Colonic mucosa (tissue), 4 donors: ENCODE results near the gene RNF8. TPM values are rescaled to one million over a fixed set of nuclear protein-coding genes. Genes with fewer than 3 reads are reported as not detected.
"Not testable (repeated sequence)": the region's sequence is repeated elsewhere in the genome, so short reads cannot be mapped to it uniquely, and the experiment has no call there.

Experiments used
- DNase-seq: peaks from one replicate; pipeline ENCODE4 v3.0.0-alpha.2; 2020
- H3K27ac ChIP-seq: fragments of 200-600 bp; one replicate; pipeline ENCODE4 v1.8.0; 2021
- H3K27me3 ChIP-seq: fragments of 200-600 bp; one replicate; pipeline ENCODE4 v1.8.0; 2021
- H3K36me3 ChIP-seq: fragments of 200-600 bp; one replicate; pipeline ENCODE4 v1.8.0; 2021
- H3K4me1 ChIP-seq: fragments of 200-600 bp; one replicate; pipeline ENCODE4 v1.8.0; 2021; ENCODE audit warnings: mild to moderate bottlenecking
- H3K4me3 ChIP-seq: fragments of 200-600 bp; one replicate; pipeline ENCODE4 v1.8.0; 2021
- H3K9ac ChIP-seq, 2 donors: one replicate each; pipeline ENCODE4 v1.7.0; 2013; ENCODE audit warnings: control low read depth in 2 of 2, low read depth in 2 of 2, low read length in 2 of 2
- H3K9me3 ChIP-seq: fragments of 200-600 bp; one replicate; pipeline ENCODE4 v1.8.0; 2021
- CTCF ChIP-seq: fragments of 200-600 bp; IDR thresholded peaks from one replicate; pipeline ENCODE4 v1.8.0; 2022; ENCODE audit warnings: antibody characterized with exemption, mild to moderate bottlenecking
- intact Hi-C: fragments of 100-400 bp; cut with DNase I; formaldehyde crosslinking; loops from one replicate; pipeline ENCODE4 v1.14.1; 2022
- total RNA-seq, 2 donors: library from RNA; stranded (reverse); fragmentation: NEBNext Ultra II Directional in 1 of 2; extraction: Animal tissue kit (Norgen Biotek cat#: 25700) in 1 of 2; gene quantifications; one replicate each; pipeline ENCODE4 v1.2.1, GENCODE V29; 2021
- donor health status: healthy.
- donor health status: DM: no; HTN: no; CAD: no.
- donor health status: DM: no; HTN: no; CAD: no.

Gene RNF8
- total RNA-seq: 10 to 100 TPM; 12.2 to 17.3 TPM

GRCh38 chr6:37353761-37354525 is at the start of gene RNF8:
Gene RNF8, plus strand, starts transcription at chr6:37353983. Its CDS starts 182 bp downstream, at chr6:37354165.
- peak; percentile 96 for DNase-seq
- no peak for TF ChIP-seq CTCF
- peak within 1 kb of the TSS; percentile 89 for H3K4me3 ChIP-seq
- no peaks in the 10 kb centered on the region for H3K36me3 ChIP-seq
- H3K9ac ChIP-seq: peak within 1 kb of the TSS; percentile 79 to 92
- H3K27ac ChIP-seq: no peak within 1 kb of the TSS
- no peaks in the 10 kb centered on the region for H3K27me3 ChIP-seq
- intact Hi-C loops: no loop called here
- no peaks in the 10 kb centered on the region for H3K9me3 ChIP-seq
- H3K4me1 ChIP-seq: peaks cover 10% of the 10 kb centered on the region

- Histone ChIP-seq H3K36me3 (no peaks in the 10 kb centered on the region), H3K9ac (no peak overlapping the region), H3K9me3 (no peaks in the 10 kb centered on the region), H3K27me3 (no peaks in the 10 kb centered on the region), H3K4me1 (no peaks in the 10 kb centered on the region), H3K27ac (no peak overlapping the region), H3K4me3 (no peak overlapping the region)
- DNase-seq: no peak
- no peak for TF ChIP-seq CTCF
- intact Hi-C loops: no loop called here
Observed at GRCh38 chr6:37304766-37305165, 49.0 kb upstream of the RNF8 start.

DNA sequence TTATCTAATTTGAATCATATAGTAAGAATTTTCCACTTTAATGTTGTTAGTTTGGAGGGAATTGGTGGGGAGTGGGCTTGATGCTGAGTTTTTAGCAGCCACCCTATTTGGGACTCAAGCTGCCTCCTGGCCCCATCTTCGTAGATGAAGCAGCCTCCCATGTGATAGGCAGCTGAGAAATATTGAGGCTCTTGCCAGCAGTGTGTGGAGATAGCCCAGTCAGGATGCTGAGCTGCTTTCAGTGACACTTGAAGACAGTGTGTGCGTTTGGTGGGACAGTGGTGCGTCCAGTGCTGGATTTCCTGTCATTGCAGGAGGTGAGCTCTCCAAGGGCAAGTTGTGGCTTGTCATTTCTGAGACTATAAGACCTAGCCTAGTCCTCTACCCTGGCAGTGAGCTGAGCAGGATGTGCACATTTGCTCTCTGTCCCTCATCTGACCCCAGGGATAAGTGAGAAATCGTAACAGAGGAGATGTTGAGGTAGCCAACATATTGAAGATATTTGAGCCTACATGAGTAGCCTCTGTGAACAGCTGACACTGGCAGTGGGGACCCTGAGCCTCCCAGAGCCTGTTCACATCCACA is 47.9 kb upstream of the RNF8 start:
- TF ChIP-seq CTCF: no peak
- intact Hi-C loops: no loop called here

DNA sequence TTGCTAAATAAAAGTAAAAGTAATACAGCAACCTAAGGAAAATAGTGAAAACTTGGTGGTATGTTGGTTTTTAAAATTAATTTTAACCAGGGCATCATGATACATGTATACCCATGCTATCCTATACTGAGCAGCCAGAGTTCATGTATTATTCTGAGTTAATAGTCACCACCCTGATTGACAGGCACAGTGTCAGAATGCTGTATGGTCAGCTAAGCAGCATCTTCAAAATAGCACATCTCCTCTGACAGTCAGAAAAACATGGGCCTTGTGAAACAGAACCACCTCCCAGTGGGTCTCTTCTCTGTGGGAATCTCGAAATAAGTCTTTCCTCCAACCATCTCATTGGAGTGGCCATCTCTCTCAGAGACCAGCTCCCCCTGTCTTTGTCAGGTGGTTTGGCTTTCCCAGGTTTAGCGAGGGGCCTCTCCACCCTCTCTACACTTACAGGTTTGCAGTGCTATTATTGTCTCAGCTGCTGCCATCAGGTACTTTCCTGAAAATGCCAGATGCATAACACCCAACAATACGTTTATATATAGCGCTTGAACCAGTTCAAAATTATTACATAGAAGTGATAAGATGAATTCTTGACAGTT is 47.1 kb upstream of the RNF8 start:
- Histone ChIP-seq H3K27me3 (no peaks in the 10 kb centered on the region), H3K9ac (no peak overlapping the region), H3K4me1 (no peaks in the 10 kb centered on the region), H3K9me3 (no peaks in the 10 kb centered on the region), H3K4me3 (no peak overlapping the region), H3K36me3 (no peaks in the 10 kb centered on the region), H3K27ac (no peak overlapping the region)
- no peak for TF ChIP-seq CTCF
- DNase-seq: no peak
- intact Hi-C loops: no loop called here

More for the DNA sequence above, 47.9 kb upstream of the RNF8 start:
- H3K9me3 ChIP-seq: no peaks in the 10 kb centered on the region
- no peaks in the 10 kb centered on the region for H3K4me1 ChIP-seq
- DNase-seq: no peak
- no peak overlapping the region for H3K9ac ChIP-seq
- no peak overlapping the region for H3K27ac ChIP-seq
- H3K36me3 ChIP-seq: no peaks in the 10 kb centered on the region
- H3K27me3 ChIP-seq: no peaks in the 10 kb centered on the region
- H3K4me3 ChIP-seq: no peak overlapping the region

DNA sequence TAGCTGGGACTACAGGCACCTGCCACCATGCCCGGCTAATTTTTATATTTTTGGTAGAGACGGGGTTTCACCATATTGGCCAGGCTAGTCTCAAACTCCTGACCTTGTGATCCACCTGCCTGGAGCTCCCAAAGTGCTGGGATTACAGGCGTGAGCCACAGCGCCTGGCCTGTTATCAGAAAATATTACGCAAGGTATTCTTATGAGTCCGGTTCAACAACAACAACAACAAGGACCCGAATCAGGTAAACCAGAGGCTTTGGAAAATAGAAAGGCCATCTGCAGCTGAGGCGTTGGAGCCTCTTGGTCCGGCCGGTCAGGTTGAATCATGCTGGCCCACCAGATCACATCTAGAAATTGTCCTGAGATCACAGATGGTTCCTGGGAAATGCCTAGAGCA is 46.3 kb upstream of the RNF8 start:
- H3K27ac ChIP-seq, H3K4me3 ChIP-seq, H3K9ac ChIP-seq, H3K27me3 ChIP-seq, DNase-seq, H3K9me3 ChIP-seq, intact Hi-C loops, H3K4me1 ChIP-seq, H3K36me3 ChIP-seq: not testable (repeated sequence)
